OCI-LY1 (cell line): ENCODE measurements around the gene RRAGD.
"Not testable (repeated sequence)": the region's sequence is repeated elsewhere in the genome, so short reads cannot be mapped to it uniquely, and the experiment has no call there.

ENCODE experiments used
- H2AFZ ChIP-seq: fragments of 200-600 bp; sonication (generic), shearing (Covaris generic); 2 replicates; pipeline ENCODE4 v1.6.0; 2014; ENCODE audit warnings: antibody characterized with exemption, mild to moderate bottlenecking, low read length
- H3F3A ChIP-seq: fragments of 200-600 bp; sonication (generic), shearing (Covaris generic); 2 replicates; pipeline ENCODE4 v1.6.0; 2014; ENCODE audit warnings: mild to moderate bottlenecking, antibody characterized with exemption, low read length, moderate library complexity; ENCODE audit not compliant: insufficient read depth
- H3K27ac ChIP-seq: fragments of 200-600 bp; sonication (generic); 2 replicates; pipeline ENCODE4 v1.5.1; 2014; ENCODE audit warnings: low read length, mixed run types, mild to moderate bottlenecking, low read depth; ENCODE audit not compliant: poor library complexity, severe bottlenecking
- H3K27me3 ChIP-seq: fragments of 200-600 bp; sonication (generic); 2 replicates; pipeline ENCODE4 v1.6.0; 2014; ENCODE audit warnings: antibody characterized with exemption, mild to moderate bottlenecking, low read length, moderate library complexity; ENCODE audit not compliant: insufficient read depth
- H3K36me3 ChIP-seq: fragments of 200-600 bp; sonication (generic); 2 replicates; pipeline ENCODE4 v1.6.1; 2014; ENCODE audit warnings: mild to moderate bottlenecking, antibody characterized with exemption, low read length, moderate library complexity, mixed read lengths; ENCODE audit not compliant: insufficient read depth
- H3K4me1 ChIP-seq: fragments of 200-600 bp; sonication (generic); 2 replicates; pipeline ENCODE4 v1.5.1; 2014; ENCODE audit warnings: mild to moderate bottlenecking, low read length, moderate library complexity; ENCODE audit not compliant: insufficient read depth, severe bottlenecking
- H3K4me2 ChIP-seq: fragments of 200-600 bp; sonication (generic), shearing (Covaris generic); 2 replicates; pipeline ENCODE4 v1.6.1; 2014; ENCODE audit warnings: low read length
- H3K4me3 ChIP-seq: fragments of 200-600 bp; sonication (generic); 2 replicates; pipeline ENCODE4 v1.5.1; 2014; ENCODE audit warnings: low read length, low read depth, mild to moderate bottlenecking, mixed read lengths; ENCODE audit not compliant: poor library complexity, severe bottlenecking
- H3K79me2 ChIP-seq: fragments of 200-600 bp; shearing (Covaris generic); 2 replicates; pipeline ENCODE4 v1.6.1; 2016; ENCODE audit warnings: mixed run types, low read length, mixed read lengths; ENCODE audit not compliant: insufficient read depth
- H3K9ac ChIP-seq: fragments of 200-600 bp; sonication (generic), shearing (Covaris generic); 2 replicates; pipeline ENCODE4 v1.6.1; 2014; ENCODE audit warnings: mild to moderate bottlenecking, low read length, mixed read lengths
- H3K9me2 ChIP-seq: fragments of 200-600 bp; sonication (generic), shearing (Covaris generic); 2 replicates; pipeline ENCODE4 v1.6.1; 2014; ENCODE audit warnings: low read depth, mild to moderate bottlenecking, low read length, mixed read lengths
- H3K9me3 ChIP-seq: fragments of 200-600 bp; shearing (Covaris generic); 2 replicates; pipeline ENCODE4 v1.6.1; 2014; ENCODE audit warnings: low read length, mixed read lengths
- H4K20me1 ChIP-seq: fragments of 200-600 bp; sonication (generic), shearing (Covaris generic); 2 replicates; pipeline ENCODE4 v1.6.0; 2016; ENCODE audit warnings: mild to moderate bottlenecking, low read length; ENCODE audit not compliant: insufficient read depth
- CTCF ChIP-seq: fragments of 200-600 bp; sonication (generic), shearing (Covaris generic); IDR thresholded peaks from 2 replicates; pipeline ENCODE4 v1.5.1; 2017; ENCODE audit warnings: mild to moderate bottlenecking, antibody characterized with exemption, low read length, moderate library complexity, mixed read lengths
- EZH2 ChIP-seq: fragments of 200-600 bp; sonication (generic), shearing (Covaris generic); IDR thresholded peaks from 2 replicates; pipeline ENCODE4 v1.8.0; 2017; ENCODE audit warnings: borderline replicate concordance, mixed run types, mild to moderate bottlenecking, antibody characterized with exemption, low read length, moderate library complexity, mixed read lengths

Gene RRAGD

GRCh38 chr6:89400912-89401399, 11.1 kb downstream of the RRAGD start:
- Histone ChIP-seq H3K4me3 (no peak overlapping the region), H3K9me2 (no peaks in the 10 kb centered on the region), H3K9me3 (no peaks in the 10 kb centered on the region), H3K4me2 (no peak overlapping the region), H2AFZ (no peak overlapping the region), H3K4me1 (no peaks in the 10 kb centered on the region), H4K20me1 (no peaks in the 10 kb centered on the region), H3F3A (no peaks in the 10 kb centered on the region), H3K27me3 (no peaks in the 10 kb centered on the region), H3K79me2 (no peaks in the 10 kb centered on the region), H3K9ac (no peak overlapping the region), H3K27ac (no peak overlapping the region), H3K36me3 (no peaks in the 10 kb centered on the region)
- TF ChIP-seq CTCF (no peak), EZH2 (no peak)

- H3K27ac ChIP-seq, result no peak overlapping the region
- H3K9me2 ChIP-seq, result no peaks in the 10 kb centered on the region
- TF ChIP-seq EZH2 (no peak), CTCF (no peak)
- H2AFZ ChIP-seq, result no peak overlapping the region
- no peaks in the 10 kb centered on the region for H3K4me1 ChIP-seq
- H3K27me3 ChIP-seq, result no peaks in the 10 kb centered on the region
- no peak overlapping the region for H3K9ac ChIP-seq
- no peaks in the 10 kb centered on the region for H4K20me1 ChIP-seq
- no peak overlapping the region for H3K4me2 ChIP-seq
- H3F3A ChIP-seq, result no peaks in the 10 kb centered on the region
- no peaks in the 10 kb centered on the region for H3K9me3 ChIP-seq
- H3K36me3 ChIP-seq, result no peaks in the 10 kb centered on the region
- H3K4me3 ChIP-seq, result no peak overlapping the region
- H3K79me2 ChIP-seq, result no peaks in the 10 kb centered on the region
Observed at GRCh38 chr6:89400050-89400449, 12.0 kb downstream of the RRAGD start.

- Histone ChIP-seq H4K20me1 (no peaks in the 10 kb centered on the region), H3K36me3 (no peaks in the 10 kb centered on the region), H3K9me3 (no peaks in the 10 kb centered on the region), H3K27ac (no peak overlapping the region), H3K79me2 (no peaks in the 10 kb centered on the region), H3K4me1 (no peaks in the 10 kb centered on the region), H3F3A (no peaks in the 10 kb centered on the region), H3K4me2 (no peak overlapping the region), H3K9me2 (no peaks in the 10 kb centered on the region), H2AFZ (no peak overlapping the region), H3K4me3 (no peak overlapping the region), H3K27me3 (no peaks in the 10 kb centered on the region), H3K9ac (no peak overlapping the region)
- TF ChIP-seq CTCF (no peak), EZH2 (no peak)
Observed at GRCh38 chr6:89398762-89399525, 13.1 kb downstream of the RRAGD start.

- not testable (repeated sequence) for H3K36me3 ChIP-seq, H3K27me3 ChIP-seq, H4K20me1 ChIP-seq, H3K4me1 ChIP-seq, H3K9me3 ChIP-seq, H3F3A ChIP-seq, H3K4me3 ChIP-seq, H2AFZ ChIP-seq, H3K4me2 ChIP-seq, H3K79me2 ChIP-seq, H3K9me2 ChIP-seq, H3K27ac ChIP-seq, H3K9ac ChIP-seq
Observed at GRCh38 chr6:89397884-89398283, 14.2 kb downstream of the RRAGD start.
